ENCODE measurements around the gene TMEM259.
A peak's percentile ranks its signal among the peaks of the same experiment; 100 is the strongest.

TMEM259 gene

DNA sequence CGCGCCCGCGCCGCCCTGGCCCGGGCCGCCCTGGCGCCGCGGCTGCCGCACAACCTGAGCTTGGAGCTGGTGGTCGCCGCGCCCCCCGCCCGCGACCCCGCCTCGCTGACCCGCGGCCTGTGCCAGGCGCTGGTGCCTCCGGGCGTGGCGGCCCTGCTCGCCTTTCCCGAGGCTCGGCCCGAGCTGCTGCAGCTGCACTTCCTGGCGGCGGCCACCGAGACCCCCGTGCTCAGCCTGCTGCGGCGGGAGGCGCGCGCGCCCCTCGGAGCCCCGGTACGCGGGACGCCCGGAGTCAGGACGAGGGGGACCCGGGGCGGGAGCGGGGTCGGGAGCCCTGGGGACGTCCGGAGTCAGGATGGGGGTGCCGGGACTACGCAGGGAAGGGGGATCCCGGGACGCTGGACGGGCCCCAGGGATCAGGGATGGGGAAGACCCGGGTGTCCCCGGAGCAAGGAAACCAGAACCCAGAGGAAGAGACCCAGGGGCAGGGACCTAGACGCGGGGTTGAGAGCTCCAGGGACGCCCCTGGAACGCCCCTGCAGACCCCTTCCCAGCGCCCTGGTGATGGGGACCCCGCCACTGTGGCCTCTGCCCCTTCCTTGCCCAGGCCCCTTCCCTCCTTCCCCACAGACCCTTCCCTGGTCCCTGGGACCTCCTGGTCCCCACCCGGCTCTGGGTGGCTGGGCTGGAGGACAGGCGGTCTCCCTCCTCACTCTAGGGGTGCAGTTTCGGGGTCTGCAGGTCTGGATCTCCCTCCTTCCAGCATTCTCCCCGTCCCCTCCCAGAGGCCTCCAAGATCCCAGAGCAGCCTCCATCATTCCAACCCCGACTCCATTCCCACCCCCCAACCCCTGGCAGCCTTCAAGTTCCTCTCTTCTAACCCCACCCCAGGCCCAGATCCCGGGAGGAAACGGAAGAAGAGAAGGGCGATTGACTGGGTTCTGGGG is 20.1 kb downstream of the TMEM259 start:
- no peak for DNase-seq

DNA sequence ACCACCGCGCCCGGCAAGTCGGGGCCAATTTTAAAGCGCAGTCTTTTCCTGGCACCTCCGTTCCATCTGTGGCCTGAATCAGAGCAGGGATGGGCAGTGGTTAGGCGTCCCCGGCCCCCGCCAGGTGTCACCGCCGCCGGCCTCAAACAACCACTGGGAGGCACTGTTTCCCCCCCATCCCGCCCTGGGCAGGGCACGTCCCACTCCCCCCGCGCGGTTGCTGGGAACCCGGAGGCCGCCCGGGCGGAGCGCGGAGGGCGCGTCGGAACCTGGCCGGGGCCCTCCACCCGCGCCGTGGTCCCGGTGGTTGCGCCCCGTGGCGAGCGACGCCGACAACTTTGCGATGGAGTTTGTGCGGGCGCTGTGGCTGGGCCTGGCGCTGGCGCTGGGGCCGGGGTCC is 20.8 kb downstream of the TMEM259 start, which contains the start of gene GRIN3B:
Gene GRIN3B, plus strand, starts transcription at position 325 of the 400 bp plus-strand sequence. Its CDS starts 19 bp downstream, at position 344.
- DNase-seq = peak; percentile 86

DNA sequence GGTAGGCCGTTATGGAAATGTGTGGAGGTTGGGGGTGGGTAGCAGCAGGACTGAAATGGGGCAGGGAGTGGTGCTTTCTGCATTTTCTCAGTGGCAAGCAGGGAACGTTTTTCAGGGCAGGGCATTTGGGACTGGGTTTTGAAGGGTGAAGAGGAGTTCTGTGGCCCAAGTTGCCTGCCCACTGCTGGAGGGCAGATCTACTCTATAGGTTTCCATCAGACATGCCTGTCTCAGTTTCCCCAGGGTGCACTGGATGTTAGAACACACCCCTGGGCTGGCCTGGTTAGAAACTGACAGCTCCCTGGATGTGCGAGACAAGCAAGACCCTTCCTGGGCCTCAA is 21.6 kb downstream of the TMEM259 start:
- no peak for DNase-seq

DNA sequence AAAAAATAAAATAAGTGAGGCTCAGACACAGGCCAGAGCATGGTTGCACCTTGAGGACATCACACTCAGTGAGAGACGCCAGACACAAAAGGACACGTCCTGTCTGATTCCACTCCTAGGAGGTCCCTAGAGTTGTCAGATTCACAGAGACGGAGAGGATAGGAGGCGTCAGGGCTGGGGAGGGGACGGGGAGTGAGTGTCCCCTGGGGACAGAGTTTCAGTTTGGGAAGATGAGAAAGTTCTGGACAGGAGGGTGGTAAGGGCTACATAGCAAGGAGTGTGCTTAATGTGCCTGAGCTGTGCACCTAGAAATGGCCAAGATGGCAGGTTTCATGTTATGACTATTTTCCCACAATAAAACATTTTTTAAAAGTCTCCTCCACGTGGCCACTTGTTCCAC is 22.9 kb downstream of the TMEM259 start:
- no peak for DNase-seq

DNA sequence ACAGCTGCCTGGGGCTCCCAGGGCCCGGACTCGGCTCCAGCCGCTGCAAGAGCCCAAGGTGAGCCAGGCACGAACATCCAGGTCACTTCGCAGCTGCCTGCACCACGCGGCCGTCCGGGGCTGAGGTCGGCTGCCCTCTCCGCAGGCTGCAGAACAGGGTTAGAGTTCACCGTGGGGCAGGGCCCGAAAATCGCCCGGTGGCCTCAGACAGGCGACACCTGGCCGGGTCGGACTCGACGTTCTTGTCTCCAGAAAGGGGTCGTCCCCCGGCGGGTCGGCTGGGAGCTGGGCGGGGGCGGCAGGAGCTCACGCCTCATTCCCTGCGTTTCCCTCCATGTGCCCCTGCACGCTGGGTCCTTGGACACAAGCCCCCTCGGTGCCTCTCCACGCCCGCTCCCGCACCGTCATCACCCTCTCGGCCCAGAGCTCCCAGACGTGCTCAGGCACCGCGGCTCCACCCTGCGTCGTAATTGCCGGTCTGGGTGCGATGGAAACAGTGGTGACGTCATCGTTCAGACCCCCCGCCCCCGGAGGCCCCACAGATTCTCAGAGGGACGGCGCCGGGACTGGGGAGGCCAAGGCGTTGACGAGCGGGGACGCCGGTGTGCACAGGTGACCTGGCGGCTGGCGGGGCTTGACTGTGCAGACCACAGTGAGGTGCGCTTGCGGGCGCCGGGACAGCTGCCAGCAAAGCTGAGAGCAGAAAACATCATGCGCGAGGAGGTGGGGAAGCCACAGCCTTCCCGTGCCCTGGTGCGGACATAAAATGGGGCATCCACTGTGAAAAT is 24.7 kb downstream of the TMEM259 start:
- peak; percentile 84 for DNase-seq

DNA sequence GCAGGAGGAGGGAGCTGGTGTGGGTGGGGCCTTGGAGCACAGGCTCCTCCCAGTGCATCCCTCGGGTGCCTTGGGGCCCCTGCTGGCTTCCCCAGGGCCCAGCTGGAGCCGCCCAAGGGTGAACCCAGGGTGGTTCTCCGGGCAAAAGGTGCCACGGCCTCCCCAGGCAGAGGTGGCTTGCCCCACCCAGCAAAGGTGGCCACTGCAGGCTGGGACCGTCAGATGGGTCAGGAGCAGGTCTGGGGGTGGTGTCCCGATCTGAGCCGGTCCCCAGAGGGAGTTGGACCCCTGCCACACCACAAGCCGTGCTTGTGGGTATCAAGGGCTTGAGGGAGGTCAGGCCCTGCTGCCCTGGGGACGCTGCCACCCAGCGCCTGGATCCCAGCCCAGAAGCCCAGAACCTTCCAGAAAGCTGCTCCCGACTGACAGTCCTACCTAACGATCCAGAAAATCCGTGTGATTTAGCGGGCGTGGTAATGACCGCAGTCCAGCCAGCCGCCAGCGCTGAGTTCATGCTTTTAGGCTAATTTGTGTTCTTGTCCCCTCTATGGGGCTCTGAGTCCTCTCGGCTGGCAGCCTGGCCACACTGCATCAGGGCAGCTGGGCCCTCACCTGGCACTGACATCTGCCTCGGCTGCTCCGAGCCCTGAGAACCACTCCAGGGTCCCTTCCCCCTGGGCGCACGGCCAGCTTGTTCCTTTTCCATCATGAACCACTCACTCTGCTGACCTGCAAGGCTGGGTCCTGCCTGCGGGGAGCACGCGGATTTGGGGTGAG is 25.7 kb downstream of the TMEM259 start:
- no peak for DNase-seq

DNA sequence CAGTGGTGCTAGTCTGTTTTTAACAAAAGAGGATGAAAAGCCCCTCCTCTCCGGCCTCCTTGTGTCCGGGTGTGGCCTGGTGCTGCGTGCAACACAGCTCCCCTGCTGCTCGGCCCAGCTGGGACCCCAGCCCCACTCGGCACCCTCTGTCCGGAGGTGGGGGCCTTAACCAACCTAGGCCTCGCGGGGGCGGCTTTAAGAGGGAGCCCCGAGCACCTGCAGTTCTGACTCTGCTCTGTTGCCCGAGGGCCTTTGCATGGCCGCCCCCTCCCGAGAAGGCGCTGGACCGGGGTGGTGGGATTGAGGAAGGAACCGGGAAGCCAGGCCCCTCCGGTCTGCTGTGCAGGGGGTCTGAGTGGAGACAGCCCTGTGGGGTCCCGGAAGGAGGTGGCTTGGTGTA is 26.4 kb downstream of the TMEM259 start:
- no peak for DNase-seq

DNA sequence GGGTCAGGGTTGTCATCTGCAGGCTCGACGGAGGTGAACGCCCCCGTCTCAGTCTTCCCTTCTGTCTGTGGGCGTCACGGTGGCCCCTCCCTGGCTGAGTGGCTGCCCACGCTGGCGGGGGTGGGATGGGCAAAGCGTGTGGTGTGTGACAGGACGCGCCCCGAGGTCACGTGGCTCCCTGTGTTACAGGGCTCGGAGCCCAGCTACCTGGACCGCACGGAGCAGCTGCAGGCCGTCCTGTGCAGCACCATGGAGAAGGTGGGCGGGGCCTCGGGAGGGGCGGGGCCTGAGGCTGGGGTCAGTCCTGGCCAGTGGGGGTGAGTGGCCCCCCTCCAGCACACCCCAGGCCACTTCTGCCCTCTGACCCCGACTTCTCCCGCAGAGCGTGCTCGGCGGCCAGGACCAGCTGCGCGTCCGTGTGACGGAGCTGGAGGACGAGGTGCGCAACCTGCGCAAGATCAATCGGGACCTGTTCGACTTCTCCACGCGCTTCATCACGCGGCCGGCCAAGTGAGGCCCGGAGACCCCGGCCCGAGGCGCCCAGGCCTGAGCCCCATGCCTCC is 27.0 kb downstream of the TMEM259 start:
- DNase-seq = no peak

GRCh38 chr19:993361-993830 is 27.5 kb downstream of the TMEM259 start:
- DNase-seq = no peak

- DNase-seq = no peak
Measured at GRCh38 chr19:992670-993055, 28.3 kb downstream of the TMEM259 start.

- no peak for DNase-seq
Measured at GRCh38 chr19:991932-992669, 28.8 kb downstream of the TMEM259 start.

- peak; percentile 81 for DNase-seq
Measured at GRCh38 chr19:991174-991931, 29.6 kb downstream of the TMEM259 start.

- no peak for DNase-seq
Measured at GRCh38 chr19:990746-991145, 30.2 kb downstream of the TMEM259 start.

- DNase-seq = no peak
Measured at GRCh38 chr19:990119-990571, 30.8 kb downstream of the TMEM259 start.

DNA sequence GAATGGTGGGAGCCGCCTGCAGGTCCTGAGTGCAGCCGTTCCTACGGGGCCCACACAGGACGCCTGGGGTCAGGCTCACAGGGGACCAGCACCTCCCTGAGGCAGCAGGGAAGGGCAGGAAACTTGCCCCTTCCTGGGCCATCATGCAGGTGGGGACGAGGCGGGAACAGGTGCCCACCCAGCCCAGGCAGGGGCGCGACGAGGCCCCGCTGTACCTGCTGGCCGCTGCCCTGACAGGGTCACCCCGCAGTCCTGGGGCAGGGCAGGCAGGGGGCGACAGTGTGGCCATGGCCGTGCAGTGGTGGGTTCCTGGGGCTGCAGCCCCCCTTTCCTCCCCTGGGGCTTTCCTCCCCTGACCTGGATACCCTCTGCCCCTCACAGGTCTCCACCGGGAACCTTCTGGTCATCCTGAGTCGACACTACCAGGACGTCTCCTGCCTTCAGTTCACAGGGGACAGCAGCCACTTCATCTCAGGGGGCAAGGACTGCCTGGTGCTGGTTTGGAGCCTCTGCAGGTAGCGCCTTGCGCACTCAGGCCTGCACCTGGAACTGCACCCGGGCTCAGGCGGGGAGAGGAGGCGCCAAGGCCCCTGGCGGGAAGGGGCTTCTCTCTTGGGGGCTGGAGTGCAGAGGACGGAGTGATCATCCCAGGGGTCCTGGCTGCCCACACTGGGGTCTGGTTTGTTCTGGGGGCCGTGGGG is 31.4 kb downstream of the TMEM259 start:
- no peak for DNase-seq

DNA sequence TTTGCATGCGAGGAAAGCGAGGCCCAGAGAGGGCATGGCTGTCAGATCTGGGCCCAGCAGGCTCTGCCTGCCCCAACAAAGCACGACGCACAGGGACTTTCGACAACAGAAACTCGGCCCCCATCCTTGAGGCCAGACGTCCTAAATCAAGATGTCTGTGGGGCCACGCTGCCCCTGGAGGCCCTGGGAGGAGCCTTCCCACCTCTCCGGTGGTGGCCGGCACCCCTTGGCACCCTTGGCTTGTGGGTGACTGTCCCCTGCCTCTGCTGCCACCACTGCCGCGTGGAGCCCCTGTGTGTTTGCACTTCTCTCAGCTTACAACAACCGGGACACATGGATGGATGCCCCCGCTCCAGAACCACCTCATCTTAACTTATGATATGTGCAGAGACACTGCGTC is 32.4 kb downstream of the TMEM259 start:
- no peak for DNase-seq

- DNase-seq = no peak
Measured at GRCh38 chr19:988081-988480, 32.8 kb downstream of the TMEM259 start.

DNA sequence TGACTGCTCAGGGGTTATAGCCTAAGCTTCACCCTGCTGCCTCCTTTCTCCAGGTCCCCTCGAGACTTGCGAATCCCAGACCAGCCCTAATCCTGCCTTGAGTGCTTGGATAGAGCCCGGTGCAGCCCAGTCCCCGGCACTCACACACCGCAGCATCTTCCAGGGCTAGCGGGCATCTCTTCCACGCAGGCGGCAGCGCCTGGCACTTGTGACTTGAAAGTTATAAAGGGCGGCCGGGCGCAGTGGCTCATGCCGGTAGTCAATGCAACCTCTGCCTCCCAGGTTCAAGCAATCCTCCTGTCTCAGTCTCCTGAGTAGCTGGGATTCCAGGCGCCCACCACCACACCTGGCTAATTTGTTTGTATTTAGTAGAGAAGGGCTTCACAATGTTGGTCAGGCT is 34.8 kb downstream of the TMEM259 start:
- DNase-seq = no peak

GRCh38 chr19:984165-984967 is 36.6 kb downstream of the TMEM259 start, which contains the start of gene WDR18:
WDR18 (plus strand) TSS chr19:984345; CDS start chr19:984354, 9 bp downstream.
- peak; percentile 97 for DNase-seq
